Tibial nerve (tissue), 3 donors: ENCODE measurements around the gene ANKRD61.

Experiments used
- CTCF ChIP-seq, 5 experiments: fragments of 200-600 bp in 3 of 5; fragments of 450-650 bp in 2 of 5; sonication (generic) in 3 of 5; IDR thresholded peaks; one replicate each; pipeline ENCODE4 v1.5.1; 2016 to 2019; ENCODE audit warnings: antibody characterized with exemption in 5 of 5, mild to moderate bottlenecking in 3 of 5, moderate library complexity in 2 of 5
- POLR2A ChIP-seq, 2 donors: fragments of 450-650 bp; IDR thresholded peaks; one replicate each; pipeline ENCODE4 v1.6.1; 2017; ENCODE audit warnings: antibody characterized with exemption in 2 of 2, mild to moderate bottlenecking in 2 of 2, moderate library complexity in 2 of 2

- TF ChIP-seq CTCF (IDR thresholded peaks at IDR 0.05) (peak; percentile 41 to 66 (median 46)), POLR2A (IDR thresholded peaks at IDR 0.05) (no peak)
Measured at GRCh38 chr7:5997210-5997808, 33.9 kb upstream of the ANKRD61 start.
